Measurements from ENCODE around the gene UBXN11.

The UBXN11 gene

DNA sequence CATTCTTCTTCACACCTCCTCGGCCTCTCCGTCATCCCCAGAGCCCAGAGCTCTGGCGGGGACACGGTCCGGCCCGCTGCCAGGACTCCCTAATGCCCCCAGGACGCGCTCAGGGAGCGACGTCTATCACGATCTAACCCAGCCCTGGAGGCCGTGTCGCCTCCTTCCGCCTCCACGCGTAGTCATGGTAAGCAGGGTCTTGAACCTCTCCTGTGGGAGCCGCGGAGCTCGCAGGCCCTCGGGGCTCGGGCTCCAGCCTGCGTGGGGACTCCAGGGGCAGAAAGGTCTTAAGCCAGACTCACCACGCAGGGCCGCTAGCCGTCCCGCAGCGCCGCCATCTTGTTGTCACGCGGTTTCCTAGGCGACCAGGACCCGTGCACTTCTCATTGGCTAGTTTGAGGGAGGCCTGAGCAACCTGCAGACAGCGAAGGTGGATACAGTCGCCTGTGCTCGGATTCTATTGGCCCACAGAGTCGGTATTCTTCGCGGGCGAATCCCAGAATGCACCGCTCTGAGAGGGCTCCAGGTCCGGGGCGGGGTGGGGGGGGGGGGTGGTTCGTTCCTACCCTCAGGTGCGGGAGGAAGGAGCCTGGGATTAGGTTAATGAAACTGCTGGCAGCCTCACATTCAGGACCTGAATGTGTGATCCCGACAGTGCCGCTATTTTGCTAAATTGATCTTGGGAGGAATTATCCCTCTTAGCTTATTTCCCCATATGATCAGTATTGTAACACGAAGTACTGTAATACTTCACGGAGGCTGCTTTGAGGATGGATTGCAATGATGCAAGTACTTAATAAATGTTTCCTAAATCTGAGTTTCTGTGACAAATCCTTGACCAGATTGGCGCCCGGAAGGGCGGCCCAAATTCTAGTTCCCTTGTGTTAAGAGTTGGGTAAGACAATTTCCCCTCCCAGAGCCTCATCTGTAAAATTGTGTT lies at the start of gene UBXN11:
Gene UBXN11 (minus strand): TSS at position 347 of the 940 bp plus-strand sequence. CDS start 3,753 bp downstream, outside the sequence.
- peak; percentile 97 for DNase-seq

- DNase-seq, result no peak
Observed at GRCh38 chr1:26356106-26356505, 49.7 kb upstream of the UBXN11 start.

- no peak for DNase-seq
Observed at GRCh38 chr1:26354972-26355371, 48.5 kb upstream of the UBXN11 start.

DNA sequence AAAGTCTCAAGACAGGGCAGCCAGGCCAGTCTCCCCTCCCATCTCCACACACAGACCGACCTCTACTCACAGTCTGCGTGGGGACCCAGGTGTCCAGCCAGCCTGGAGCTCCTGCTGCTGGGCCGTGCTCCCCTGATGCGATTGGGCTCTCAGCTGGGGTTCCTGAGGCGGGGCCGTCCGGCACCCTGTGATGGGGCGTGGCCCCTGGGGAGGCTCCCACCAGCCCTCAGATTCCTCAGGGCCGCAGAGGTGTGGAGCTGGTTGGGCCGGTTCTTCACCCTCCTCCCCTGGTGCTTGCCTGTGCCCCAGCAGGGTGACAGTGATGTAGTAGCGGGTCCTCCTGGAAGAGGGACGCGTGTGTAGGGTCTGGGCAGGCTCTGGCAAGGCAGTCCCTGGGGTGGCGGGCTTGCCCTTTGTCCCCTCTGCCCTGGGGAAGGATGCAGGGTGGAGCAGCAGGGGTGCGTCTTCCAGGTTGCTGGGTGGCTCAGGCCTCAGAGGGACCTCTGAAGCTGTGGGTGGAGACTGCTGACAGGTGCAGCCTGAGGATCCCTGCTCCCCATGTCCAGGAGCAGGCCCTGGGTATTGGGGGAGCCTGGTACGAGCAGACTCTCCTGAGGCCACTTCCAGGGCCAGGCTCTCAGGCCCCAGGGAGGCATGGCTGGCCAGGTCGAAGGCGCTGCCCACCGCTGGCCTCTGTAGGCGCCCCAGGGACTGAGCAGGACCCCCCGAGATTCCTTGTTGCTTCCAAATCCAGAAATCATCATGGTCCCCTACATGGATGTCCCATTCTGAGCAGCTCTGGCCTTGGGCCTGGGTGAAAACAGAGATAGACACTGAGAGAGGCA lies 47.8 kb upstream of the UBXN11 start, which contains the start of gene CRYBG2:
Gene CRYBG2 (minus strand): TSS at position 155 of the 845 bp plus-strand sequence. CDS start 7,473 bp downstream, outside the sequence.
- no peak for DNase-seq

DNA sequence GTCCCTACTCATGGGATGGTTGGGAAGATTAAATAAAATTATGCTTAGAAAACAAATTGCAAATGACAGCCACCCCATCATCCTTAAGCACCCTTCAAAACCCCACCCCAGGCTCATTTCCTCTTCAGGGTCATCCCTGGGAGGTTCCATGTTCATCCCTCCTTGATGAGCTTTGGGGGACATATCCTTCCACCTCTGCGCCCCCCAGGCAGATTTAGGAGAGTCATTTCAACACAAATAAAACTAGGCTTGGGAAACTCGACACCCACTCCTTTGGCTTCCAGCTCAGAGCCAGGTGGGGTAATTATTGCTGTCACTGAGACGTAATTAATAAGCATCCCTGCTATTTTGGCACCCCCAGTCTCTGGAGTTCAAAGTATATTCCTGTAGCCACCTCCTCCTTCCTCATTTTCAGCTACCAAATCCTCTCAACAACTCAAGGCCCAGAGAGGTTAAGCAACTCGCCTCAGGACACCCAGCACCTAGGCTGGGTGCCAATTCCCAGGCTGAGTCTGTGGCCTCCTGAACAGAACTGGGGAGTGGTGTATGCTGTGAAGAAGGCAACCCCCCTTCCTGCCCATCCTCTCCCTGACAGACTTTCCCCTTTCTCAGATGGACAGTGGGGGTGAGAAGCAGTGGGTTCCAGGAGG lies 46.9 kb upstream of the UBXN11 start:
- DNase-seq, result no peak

- DNase-seq, result no peak
Observed at GRCh38 chr1:26352338-26352679, 45.9 kb upstream of the UBXN11 start.

- no peak for DNase-seq
Observed at GRCh38 chr1:26351590-26352337, 45.3 kb upstream of the UBXN11 start.

- DNase-seq, result no peak
Observed at GRCh38 chr1:26350701-26351589, 44.5 kb upstream of the UBXN11 start.

DNA sequence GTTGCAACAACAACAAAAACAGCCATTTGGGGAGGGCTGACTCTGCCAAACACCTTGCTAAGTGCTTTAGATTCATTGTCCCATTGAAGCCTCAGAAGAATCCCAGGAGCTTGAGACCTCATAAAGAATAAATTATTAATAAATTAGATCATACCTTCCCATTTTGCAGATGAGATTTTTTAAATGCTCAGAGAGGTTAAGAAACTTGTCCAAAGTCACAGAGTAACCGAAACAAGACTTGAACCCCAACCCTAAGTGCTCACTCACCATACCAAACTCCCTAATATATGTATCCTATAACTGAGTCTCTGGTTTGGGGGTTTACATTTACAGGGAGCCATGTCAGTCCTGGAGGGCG lies 43.9 kb upstream of the UBXN11 start:
- no peak for DNase-seq

DNA sequence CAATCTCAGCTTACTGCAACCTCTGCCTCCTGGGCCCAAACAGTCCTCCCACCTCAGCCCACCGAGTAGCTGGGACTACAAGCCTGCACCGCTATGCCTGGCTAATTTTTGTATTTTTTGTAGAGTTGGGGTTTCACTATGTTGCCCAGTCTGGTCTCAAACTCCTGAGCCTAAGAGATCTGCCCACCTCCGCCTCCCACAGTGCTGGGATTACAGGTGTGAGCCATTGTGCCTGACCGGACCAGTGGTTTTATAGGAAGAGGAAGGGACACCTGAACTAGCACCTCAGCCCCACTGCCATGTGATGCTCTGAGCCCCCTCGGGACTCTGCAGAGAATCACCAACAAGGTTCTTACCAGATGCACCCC lies 43.4 kb upstream of the UBXN11 start:
- DNase-seq, result no peak

- DNase-seq, result no peak
Observed at GRCh38 chr1:26349188-26349876, 42.9 kb upstream of the UBXN11 start.

DNA sequence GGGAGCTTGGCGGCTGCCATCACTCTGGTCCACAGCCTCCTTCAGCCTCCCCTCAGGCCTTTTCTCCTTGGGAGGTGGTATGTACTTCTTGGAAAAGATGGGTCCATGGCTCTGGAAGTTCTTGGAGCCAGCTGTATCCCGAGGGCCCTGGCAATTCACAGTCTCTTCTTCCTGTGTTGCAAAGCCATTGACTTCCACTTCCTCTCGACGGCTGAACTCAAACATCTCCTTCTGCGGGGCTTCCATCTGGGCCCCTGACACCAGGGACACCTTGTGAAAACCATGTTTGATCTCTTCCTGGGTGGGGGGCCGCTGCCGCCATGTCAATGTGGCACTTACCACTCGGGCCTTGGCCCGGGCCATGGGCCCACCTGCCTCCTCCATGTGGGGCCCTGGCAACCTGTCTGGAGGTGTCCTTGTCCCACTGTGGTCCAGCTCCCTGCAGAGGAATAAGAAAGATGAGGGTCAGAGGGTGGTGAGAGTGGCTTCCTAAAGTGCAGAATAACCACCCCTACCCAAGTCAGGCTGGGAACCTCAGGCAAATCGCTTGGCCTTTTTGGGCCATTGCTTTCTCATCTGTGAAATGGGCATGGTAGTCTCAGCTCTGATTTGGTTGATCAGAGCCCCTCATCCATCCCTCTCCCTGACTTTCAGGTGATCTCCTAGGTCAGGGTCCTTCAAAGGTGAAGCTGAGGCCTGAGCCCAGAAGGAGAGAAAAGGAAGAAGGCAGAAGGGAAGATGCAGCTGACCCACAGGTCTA lies 40.0 kb upstream of the UBXN11 start:
- no peak for DNase-seq

DNA sequence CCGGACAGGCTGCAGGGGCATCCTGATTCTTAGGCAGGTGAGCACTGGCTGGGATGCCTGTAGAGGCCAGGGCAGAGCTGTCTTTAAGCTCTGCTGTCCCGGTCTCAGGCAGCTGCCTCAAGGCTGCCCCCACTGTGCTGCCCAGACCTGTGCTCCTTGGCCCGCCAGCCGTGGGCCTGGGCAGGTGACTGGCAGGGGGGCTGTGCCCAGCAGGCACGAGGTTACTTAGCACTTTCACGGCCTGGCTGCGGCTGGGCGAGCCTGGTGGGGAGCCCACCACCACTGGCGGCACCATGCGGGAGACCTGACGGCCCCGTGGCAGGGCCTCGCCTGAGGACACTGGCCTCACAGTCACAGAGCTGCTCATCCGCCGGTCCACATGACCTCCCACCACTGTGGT lies 39.3 kb upstream of the UBXN11 start:
- no peak for DNase-seq

- DNase-seq, result no peak
Observed at GRCh38 chr1:26344147-26344920, 37.9 kb upstream of the UBXN11 start.

DNA sequence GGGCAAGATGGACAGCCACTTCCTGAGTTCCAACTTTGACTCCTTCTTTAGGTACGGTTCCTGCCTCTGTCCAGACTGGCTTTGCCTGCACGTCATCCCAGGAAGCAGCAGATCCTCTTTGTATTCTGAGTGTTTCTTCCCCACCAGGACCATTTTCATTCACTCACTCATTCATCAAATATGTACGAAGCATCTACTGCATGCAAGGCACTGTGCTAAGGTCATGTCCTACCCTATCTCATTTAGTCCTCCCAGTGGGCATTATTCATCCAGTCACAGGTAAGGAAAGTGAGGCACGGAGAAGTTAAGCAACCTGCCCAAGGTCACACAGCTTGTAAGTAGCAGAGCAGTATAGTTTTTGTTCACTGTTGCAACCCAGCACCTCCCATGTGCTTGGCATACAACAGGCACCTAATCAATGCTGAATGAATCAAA lies 33.6 kb upstream of the UBXN11 start:
- DNase-seq, result no peak

GRCh38 chr1:26338670-26339069 lies 32.2 kb upstream of the UBXN11 start:
- no peak for DNase-seq

DNA sequence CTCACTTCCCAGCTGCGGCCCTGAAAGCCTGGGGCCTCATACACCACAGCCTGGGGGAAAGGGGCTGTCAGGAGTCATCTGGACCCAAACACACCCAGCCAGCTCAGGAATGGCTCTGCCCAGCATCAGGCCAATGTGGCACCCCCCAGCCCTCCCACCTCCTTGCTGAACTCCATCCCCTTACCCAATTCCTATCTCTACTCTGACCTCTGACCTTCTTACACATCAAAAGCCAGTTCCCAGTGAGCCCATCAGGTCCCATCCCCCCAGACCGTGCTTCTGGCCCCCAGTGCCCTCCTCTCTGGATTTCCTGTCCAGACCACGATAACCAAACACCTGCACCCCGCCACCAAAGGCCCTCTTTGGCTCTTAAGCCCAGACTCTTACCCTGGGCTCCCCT lies 31.2 kb upstream of the UBXN11 start:
- DNase-seq, result no peak

DNA sequence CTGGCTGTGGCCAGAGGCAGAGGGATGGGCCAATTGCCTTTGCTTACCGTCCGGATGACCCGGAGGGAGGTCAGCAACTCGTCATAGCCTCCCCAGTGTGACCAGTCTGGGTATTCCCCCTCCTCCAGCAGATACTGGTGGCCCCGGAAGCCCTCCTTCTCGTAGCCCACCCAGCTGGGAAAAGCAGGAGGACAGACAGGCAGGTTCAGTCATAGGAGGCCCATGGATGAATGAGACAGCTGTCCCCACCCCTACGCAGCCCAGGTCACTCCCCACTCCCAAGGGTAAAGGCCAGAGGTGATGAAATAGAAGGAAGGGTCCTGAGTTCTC lies 30.7 kb upstream of the UBXN11 start:
- DNase-seq, result no peak

DNA sequence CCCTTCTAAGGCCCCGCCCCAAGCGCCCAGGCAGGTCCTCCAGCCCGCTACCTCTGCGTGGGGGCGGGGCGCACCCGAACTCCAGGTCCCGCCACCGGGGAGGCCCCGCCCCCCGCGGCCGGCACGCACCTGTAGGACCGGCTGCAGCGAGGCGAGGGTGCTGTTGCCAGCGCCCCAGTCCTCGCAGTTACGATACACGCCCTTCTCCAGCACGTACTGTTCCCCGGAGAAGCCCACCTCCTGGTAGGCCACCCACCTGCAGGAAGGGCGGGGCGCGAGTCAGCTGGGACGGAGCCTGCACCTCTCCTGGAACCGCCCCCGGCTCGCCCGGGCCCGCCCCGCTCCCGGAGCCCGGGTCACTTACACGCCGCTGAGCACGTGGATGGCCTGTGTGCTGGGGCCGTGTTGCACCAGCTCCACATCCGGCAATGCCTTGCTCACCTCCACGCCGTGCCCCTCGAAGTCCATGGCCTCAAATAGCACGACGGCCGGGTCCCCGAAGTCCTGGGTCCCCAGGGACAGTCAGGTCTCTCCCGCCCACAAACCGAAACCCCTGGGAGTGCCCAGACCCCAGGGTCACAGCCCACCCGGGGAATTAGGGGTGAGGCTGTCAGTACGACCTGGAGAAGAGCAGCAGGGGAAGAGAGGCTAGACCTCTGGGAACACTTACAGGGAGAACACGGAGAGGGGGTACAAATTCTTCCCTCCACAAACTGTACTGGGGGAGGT lies 30.2 kb upstream of the UBXN11 start:
- DNase-seq, result peak; percentile 95
